HG02763 (cell line): Measurements from ENCODE around the gene MAP3K7.

ENCODE experiments used
- ATAC-seq: cut with Tn5 transposase; IDR thresholded peaks from one replicate; pipeline ENCODE4 v1.9.1; 2021; ENCODE audit warnings: mild to moderate bottlenecking, moderate library complexity; ENCODE audit not compliant: unreplicated experiment

MAP3K7 gene

DNA sequence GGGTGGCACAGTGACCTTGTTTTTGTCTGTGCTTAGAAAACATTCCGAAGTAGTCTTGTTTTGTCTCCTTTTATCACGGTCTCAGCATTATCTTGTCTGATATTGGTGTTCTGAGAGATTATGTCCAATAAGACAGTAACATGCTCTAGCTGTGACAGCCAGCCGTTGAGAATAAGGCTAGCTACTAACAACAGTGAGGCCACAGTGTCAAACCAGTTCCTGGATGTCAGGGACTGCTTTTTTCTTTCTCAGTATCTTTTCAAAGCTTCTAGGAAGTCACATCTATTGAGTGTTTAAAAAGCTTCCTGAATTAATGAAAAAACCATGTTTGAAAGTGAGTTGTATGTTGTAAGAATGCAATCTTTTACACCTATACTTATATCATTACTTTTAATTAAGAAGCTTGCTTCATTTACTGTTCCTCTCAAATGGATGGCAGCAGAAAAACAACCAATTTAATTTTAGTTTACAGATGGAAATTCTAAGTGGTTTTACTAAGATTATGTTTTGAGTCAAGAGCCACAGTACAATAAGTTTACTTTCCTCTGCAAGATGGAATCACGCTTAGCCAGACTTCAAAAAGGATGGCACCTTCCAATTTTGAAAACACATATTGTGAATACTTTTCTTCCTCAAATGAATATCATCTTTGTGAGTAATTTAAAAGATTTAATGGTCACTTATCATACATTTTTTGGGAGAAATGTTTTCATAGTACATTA is 53.1 kb downstream of the MAP3K7 start:
- ATAC-seq, result no peak

DNA sequence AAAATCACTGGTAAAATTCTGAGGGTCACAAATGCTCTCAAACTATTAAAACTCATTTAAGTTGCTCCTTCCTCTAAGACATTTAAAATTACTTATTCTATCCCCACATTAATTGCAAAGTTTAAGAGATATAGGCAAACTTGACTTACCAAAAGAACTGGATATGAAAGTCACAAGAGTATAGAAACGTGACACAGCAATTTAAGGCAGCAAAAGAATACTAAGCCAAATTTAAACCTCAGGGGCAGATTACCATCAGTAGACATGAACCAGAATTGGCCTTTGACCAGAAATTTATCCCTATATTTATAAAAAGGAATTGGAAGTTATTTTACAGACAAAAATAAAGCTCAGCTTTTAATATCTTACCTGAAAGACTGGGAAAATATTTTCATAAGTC is 56.0 kb downstream of the MAP3K7 start:
- no peak for ATAC-seq

DNA sequence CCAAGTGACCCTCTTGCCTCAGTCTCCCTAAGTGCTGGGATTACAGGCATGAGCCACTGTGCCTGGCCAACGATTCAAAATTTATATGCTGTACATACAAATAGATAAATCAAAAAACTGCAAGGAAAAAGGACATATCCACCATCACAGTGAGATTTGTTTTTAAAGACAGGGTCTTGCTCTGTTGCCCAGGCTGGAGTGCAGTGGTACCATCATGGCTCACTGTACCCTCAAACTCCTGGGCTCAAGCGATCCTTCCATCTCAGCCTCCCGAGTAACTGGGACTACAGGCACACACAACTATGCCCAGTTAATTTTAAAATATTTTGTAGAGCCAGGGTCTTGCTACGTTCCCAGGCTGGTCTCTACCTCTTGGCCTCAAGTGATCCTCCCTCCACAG is 61.5 kb downstream of the MAP3K7 start:
- ATAC-seq, result no peak

DNA sequence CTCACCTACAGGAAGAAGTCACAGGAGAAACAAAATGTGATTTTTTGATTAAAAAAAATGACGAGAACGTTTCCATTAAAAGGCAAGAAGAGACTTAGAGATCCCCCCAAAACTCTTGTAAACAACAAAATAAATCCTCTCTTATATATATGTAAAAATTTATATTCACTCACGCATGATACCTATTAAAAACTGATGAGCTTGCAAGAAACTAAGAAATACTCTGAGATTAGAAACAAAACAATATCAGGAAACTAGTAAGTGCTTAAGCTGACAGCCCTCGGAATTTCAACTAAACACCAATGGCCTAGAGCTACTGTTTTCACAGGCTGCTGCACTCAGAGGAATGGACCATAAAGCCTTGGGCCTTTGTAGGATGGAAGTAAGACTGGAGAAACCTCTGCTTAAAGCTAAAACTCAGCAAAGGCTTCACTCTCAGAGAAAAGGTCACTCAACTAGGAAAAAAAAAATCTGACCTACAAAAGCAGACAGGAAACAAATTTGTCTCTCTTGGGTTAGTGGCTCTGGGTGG is 63.0 kb downstream of the MAP3K7 start:
- ATAC-seq, result no peak

DNA sequence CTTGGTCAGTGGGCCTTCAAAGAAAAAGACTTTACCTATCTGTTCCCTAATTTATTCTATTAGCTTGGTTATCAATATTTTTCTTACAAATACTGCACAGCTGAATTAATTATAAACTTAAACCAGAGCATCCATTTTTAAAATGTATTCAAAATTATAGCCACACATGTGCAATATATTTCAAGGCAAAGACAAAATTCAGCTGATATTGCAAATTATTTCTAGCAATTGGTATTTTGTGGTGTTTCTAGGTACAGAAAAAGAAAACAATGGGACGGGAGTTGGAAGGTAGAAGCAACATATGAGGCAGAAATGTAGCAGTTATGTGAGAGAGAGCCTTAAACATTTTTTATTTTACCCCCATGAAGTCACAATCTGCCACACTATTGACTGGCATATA is 64.9 kb downstream of the MAP3K7 start:
- ATAC-seq, result no peak

DNA sequence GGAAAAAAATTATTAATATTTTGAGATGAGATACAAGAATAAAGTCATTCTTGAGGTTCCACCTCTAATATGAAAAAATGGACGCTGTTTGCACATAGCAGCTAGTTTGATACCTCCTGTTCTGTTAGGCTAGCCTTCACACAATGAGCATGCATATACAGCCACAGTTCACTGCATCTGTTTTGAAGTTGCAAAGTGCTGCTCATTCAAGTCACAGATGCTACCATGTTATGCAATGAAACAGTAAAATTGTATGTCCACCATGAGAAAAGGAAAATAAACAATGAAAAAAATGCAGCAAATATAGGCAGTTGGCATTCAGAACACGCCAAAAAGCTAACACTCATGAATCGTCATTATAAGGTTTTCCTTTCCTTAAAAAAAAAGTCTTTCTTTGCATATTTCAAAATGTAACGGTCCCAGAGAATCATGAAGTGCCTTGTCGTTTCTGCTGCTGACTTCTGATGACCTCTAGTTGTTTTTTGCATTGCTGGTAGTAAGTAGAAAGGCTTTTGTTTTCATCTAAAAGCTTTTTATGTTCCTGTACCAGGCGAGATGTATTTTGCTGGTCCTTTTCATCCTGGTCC is 70.7 kb downstream of the MAP3K7 start:
- ATAC-seq, result no peak

DNA sequence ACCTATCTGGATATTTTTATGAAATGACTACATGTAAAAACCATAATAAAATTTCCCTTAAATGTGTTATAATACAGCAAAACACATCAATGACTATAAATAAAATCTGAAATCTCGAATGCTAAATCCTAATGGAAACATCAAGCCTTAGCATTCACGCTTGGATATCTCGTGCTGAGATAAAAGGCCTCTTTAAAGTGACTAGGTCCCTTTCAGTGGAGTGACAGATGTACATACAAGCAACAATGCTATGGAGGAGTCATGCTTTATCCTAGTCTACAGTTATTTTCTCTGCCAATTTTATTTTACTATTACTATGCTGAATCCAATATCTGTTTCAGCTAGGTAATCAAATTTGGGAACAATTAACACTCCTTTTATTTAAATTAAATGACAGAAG is 72.4 kb downstream of the MAP3K7 start:
- ATAC-seq, result no peak

DNA sequence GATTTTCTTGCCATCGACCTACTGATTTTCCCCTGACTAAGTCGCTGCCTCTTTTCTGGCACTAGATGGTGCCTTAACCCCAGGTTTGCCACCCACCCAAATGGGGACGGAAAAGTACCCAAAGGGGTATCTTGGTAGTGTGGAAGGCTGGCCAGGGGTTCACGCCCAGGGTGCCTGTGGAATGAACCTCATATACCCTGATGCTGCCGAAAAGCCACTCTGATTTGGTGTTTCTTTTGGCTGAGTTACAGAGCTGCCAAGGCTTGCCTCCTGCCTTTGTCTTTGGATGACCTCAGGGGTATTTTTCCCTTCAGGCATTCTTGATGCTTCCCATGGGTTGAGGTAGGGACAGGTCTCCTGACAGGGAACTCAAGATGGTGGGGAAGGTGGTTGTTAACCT is 78.1 kb downstream of the MAP3K7 start:
- no peak for ATAC-seq

DNA sequence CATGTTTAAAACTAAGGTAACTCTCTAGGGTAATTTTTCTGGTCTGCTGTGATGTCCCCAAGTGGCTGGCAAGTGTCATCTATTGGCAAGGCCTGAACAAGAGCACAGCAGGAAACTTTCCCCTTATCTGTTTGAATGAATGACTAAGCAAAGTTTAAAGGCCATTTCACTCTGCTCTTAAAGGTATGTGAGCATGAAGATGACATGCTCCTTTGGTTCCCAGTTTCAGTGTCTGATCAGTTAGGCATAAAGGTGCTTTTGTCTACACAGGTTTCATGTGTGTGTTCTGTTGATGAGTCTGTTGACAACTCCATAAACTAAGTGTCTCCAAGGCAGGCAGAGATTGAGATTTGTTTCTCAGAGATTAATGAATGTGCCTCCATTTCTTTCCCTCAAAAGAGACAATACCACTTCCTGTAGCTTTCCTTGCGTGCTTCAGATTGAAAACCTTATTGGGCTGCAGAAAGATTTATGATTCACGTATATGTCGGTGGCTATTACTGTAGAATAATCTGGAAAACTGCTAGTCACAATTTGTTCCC is 83.9 kb downstream of the MAP3K7 start:
- no peak for ATAC-seq

DNA sequence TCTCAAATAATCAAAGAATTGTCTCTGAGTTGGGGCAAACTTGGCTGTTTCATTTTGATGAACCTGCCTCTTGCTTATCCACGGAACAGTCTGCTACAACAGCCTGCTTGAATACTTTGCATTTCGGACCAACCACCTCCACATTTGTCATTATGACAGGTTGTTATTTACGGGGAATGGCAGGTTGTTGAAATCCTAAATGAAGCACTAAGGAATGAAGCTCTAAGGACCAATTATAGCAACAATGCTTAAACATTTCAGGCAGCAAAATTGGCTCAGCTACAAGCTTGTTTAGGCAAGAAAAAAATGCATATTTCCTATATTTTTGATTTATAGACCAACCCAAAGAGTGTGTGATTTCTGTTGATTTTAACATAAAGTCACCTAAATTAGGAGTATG is 84.5 kb downstream of the MAP3K7 start:
- no peak for ATAC-seq

DNA sequence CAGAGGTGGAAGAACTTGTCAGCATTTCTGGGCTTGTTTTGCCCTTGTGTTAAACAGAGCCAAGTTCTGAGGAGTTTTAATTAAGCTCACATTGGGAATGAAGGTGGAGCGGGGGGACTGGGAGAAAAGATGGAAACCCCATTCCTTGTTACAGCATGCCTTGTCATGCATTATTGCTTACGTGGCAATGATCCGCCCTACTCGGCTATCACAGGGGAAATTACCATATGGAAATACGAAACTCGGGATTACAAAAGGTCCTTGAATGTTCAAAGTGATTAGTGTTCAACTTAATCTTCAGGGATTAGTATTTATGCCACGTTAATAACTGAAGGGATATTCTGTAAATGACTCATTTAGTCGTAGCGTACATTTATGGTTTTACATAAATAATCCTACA is 86.4 kb downstream of the MAP3K7 start:
- no peak for ATAC-seq

DNA sequence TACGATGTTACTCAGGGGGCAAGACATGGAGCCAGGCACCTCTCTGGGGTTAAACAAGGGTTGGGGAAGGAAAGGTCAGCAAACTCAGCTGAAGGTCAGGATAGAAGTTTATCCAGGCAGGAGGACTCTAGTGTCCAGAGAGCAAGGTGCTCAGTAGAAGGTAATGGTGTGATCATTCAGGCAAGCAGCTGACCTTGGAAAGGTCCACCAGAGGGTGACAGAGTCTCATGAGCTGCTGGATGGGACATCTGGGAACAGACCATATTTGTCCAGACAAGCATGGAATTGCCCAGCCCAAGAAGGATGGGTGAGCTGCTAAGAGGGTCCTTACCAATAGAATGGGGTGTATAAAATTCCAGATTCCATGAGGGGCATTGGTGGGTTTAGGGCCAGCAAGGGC is 89.5 kb downstream of the MAP3K7 start:
- no peak for ATAC-seq

DNA sequence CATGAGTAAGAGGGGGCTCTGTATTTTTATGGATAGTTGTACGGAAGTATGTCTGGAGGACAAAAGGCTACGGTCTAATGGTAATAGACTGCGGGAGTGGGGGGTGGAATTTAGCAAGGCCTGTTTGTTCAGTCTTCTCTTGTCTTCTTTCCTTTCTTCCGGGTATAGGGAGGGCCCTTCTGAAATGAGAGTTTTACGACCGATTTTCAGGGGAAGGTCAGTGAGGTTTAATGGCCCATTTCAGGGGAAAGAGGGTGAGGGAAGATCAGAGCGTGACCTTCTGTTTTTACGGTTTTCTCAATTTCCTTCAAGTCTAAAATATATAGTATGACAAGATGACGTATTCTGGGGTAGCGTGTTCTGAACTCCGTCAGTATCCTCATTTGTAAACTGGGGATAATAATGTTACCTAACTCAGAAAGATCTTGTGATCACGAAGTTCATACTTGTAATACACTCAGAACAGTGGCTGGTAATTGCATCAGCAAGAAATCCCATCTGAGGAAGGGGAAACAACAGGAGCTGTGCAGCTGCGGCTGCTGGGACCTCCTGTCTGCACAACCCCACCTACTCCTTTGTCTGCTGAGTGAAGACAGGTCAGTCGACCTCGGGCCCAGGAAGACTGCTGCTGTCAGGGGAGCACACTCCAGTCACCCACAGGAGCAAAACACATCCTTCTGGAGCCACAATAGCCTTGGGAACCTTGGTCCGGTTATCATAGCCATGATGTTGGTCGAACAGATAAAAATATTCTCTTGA is 90.4 kb downstream of the MAP3K7 start:
- no peak for ATAC-seq

DNA sequence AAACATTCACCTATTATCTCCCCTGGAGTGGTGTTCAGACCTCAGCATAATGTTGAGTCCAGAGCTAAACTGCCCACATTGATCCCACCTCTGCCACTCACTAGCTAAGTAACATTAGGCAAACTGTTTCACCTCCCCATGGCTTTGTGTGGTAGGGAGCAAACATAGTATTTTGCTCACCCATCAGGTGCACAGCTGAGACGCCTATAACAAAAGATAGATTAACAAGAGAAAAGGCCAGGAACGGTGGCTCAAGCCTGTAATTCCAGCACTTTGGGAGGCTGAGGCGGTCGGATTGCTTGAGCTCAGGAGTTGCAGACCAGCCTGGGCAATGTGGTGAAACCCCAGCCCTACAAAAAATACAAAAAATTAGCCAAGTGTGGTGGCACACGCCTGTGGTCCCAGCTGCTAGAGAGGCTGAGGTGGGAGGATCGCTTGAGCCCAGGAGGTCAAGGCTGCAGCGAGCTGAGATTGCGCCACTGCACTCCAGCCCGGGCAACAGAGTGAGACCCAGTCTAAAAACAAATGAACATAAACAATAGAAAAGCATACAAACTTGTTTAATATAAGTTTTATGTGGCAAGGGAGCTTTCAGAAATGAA is 91.6 kb downstream of the MAP3K7 start:
- no peak for ATAC-seq

DNA sequence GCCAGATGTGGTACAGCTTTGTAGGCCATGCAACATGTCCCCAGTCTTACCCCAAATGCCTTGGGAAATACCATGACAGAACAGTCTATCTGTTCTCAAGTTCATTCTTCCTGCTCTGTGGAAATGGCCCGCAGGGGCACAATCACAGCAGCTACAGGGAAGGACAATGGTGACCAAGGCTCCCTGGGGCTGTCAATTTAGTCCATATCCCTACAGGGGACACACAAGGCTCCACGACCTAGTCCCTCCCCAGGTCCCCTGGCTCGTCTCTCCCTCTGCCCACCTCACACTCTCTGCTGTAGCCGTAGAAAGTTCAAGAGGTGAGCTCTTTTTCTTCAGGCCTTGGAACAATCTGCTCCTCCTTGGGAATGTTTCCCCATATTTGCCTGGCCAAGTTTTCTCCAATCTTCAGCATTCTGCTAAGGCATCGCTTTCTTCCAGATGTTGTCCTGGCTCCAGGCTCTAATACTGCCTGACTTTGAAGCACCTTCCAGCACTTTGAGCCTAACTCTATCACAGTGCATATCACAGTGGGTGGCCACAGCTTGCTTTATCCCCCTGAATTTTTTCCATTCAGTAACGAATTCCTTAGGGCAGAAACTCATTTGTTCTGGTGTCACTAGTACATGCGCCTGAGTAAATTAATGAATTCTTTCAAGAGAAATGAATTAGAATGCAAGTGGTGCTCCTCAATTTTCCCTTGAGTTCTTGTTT is 92.6 kb downstream of the MAP3K7 start:
- no peak for ATAC-seq

DNA sequence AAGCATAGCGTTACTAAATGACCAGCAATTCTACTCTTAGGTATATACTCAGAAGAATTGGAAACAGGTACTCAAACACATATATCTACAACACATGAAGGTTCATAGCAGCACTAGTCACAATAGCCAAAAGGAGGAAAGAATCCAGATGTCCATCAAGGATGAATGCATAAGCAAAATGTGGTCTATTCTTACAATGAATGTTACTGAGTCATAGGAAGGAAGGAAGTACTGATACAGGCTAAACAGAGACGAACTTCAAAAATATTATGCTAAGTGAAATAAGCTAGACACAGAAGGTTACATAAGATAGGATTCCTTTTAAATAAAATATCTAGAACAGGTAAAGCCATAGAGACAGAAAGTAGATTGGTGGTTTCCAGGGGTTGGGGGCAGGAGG is 93.5 kb downstream of the MAP3K7 start:
- ATAC-seq, result no peak

DNA sequence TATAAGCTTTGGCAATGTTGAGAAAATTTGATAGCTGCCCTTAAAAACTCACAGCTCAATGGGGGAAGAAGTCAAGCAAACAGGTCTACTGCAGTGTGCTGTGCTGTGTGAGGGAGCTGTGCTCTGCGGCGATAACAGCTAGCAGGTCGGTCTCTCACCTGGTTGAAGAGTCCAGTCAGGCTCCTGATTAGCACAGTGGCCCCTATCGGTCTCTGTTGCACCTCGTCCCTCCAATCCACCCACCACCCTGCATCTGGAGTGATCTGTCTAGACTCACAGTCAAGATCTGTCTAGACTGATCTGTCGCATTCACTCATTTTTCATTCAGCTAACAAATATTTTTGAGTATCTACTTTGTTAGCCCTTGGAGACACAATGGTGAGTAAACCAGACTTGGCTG is 94.1 kb downstream of the MAP3K7 start:
- ATAC-seq, result no peak

DNA sequence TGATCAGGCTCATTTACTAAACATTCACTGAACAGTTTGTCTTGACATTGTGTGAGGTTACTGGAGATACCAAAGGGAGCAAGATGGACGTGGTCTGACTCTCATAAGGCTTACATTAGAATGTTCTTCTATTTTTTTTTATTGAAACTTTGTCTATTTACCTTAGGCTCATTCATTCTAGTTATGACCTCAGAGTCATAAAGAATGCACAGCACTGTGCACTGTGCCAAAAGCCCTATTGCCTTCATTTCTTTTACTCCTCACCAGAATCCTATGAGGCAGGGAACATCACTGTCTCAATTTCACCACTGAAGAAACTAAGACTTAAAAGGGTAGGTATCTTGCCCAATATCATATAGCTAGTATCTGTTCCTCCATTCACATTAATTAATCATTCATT is 94.5 kb downstream of the MAP3K7 start:
- no peak for ATAC-seq

DNA sequence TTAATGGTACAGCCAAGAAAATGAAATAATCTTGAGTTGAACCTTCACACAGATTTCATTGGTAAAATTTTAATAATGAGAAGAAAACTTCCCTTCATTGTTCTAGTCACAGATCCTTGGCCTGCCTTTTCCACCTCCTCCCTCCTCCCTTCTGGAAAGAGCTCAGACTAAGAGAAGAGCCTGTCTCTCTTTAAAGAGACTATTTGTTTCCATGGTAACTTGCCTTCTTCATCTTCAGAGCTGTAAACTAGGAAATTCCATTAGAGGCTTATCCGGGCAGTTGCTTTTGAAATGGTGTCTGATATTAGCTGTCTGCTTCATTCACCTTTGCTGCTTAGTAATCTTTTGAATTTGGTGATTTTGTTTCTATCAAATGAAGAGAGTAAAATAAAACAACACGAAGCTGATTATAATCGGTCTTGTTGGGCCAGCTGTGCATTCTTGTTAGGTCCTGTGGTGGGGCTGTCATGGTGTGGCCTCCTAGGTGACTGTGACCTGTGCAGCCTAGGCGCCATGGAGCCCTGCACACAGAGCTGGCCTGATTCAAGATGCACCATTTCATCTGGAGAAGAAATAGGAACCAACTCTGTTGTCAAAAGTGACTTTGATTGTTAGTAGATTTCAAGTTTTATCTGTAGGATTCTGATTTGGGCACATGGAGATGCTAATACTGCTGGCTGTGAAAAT is 96.7 kb downstream of the MAP3K7 start:
- ATAC-seq, result no peak

DNA sequence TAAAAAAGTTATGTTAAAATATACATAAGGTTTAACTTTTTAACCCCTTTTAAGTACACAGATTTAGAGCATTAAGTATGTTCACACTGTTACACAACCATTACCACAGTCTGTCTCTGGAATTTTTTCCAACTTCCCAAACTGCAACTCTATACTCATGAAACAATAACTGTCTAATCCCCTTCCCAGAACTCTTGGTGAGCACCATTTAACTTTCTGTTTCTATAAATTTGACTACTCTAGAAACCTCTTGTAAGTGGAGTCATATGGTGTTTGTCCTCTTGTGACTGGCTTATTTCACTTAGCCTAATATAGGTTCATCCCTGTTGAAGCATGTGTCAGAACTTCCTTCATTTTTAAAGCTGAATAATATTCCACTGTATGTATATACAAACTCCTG is 98.1 kb downstream of the MAP3K7 start:
- ATAC-seq, result no peak
